ENCODE results near the gene ADAMTSL2.

ADAMTSL2 gene

GRCh38 chr9:133502112-133502511, 32.4 kb upstream of the ADAMTSL2 start:
- no peak for DNase-seq

GRCh38 chr9:133505186-133505830, 29.2 kb upstream of the ADAMTSL2 start:
- DNase-seq: no peak

- DNase-seq: no peak
Observed at GRCh38 chr9:133505901-133506652, 28.4 kb upstream of the ADAMTSL2 start.

- DNase-seq: no peak
Observed at GRCh38 chr9:133506653-133507038, 27.9 kb upstream of the ADAMTSL2 start.

- no peak for DNase-seq
Observed at GRCh38 chr9:133507246-133507965, 27.1 kb upstream of the ADAMTSL2 start.

GRCh38 chr9:133508046-133508445, 26.5 kb upstream of the ADAMTSL2 start:
- no peak for DNase-seq

- peak in 1 of 2 experiments; percentile 22 for DNase-seq
Observed at GRCh38 chr9:133509179-133510083, 25.1 kb upstream of the ADAMTSL2 start.

- DNase-seq: no peak
Observed at GRCh38 chr9:133510926-133511505, 23.5 kb upstream of the ADAMTSL2 start.

GRCh38 chr9:133511607-133512006, 22.9 kb upstream of the ADAMTSL2 start:
- no peak for DNase-seq

- DNase-seq: no peak
Observed at GRCh38 chr9:133512253-133513213, 22.0 kb upstream of the ADAMTSL2 start.

- DNase-seq: no peak
Observed at GRCh38 chr9:133513214-133514100, 21.0 kb upstream of the ADAMTSL2 start.

GRCh38 chr9:133514460-133515239, 19.9 kb upstream of the ADAMTSL2 start:
- DNase-seq: no peak

- DNase-seq: no peak
Observed at GRCh38 chr9:133515240-133515610, 19.3 kb upstream of the ADAMTSL2 start.

GRCh38 chr9:133515615-133516255, 18.8 kb upstream of the ADAMTSL2 start:
- no peak for DNase-seq

- DNase-seq: no peak
Observed at GRCh38 chr9:133516256-133516960, 18.1 kb upstream of the ADAMTSL2 start.

- DNase-seq: no peak
Observed at GRCh38 chr9:133516961-133517350, 17.5 kb upstream of the ADAMTSL2 start.

GRCh38 chr9:133517711-133518110, 16.8 kb upstream of the ADAMTSL2 start:
- no peak for DNase-seq

GRCh38 chr9:133518200-133518599, 16.3 kb upstream of the ADAMTSL2 start:
- no peak for DNase-seq

Data from NCI-H524 (cell line).